ENCODE data around the gene GALNT16.

The GALNT16 gene

GRCh38 chr14:69318901-69319475 lies 59.0 kb downstream of the GALNT16 start:
- in situ Hi-C loops (cut with MboI; ENCODE audit: low sequenced_read_pairs, unreplicated experiment): no loop called here
- no peak for TF ChIP-seq CTCF (IDR thresholded peaks at IDR 0.05; ENCODE audit: borderline replicate concordance, control extremely low read depth, extremely low read depth, insufficient read depth, missing control alignments)
- no peak for DNase-seq (ENCODE audit: low spot score)

- no peak for DNase-seq (ENCODE audit: low spot score)
- in situ Hi-C loops (cut with MboI; ENCODE audit: low sequenced_read_pairs, unreplicated experiment): no loop called here
- no peak for TF ChIP-seq CTCF (IDR thresholded peaks at IDR 0.05; ENCODE audit: borderline replicate concordance, control extremely low read depth, extremely low read depth, insufficient read depth, missing control alignments)
Measured at GRCh38 chr14:69319911-69320310, 60.0 kb downstream of the GALNT16 start.

GRCh38 chr14:69320581-69321365 lies 60.8 kb downstream of the GALNT16 start:
- in situ Hi-C loops (cut with MboI; ENCODE audit: low sequenced_read_pairs, unreplicated experiment): no loop called here
- TF ChIP-seq CTCF (IDR thresholded peaks at IDR 0.05; ENCODE audit: borderline replicate concordance, control extremely low read depth, extremely low read depth, insufficient read depth, missing control alignments): no peak
- DNase-seq (ENCODE audit: low spot score): peak; percentile 15

- no peak for TF ChIP-seq CTCF (IDR thresholded peaks at IDR 0.05; ENCODE audit: borderline replicate concordance, control extremely low read depth, extremely low read depth, insufficient read depth, missing control alignments)
- in situ Hi-C loops (cut with MboI; ENCODE audit: low sequenced_read_pairs, unreplicated experiment): no loop called here
Measured at GRCh38 chr14:69321601-69322330, 61.8 kb downstream of the GALNT16 start.

GRCh38 chr14:69323266-69323998 lies 63.5 kb downstream of the GALNT16 start:
- no peak for TF ChIP-seq CTCF (IDR thresholded peaks at IDR 0.05; ENCODE audit: borderline replicate concordance, control extremely low read depth, extremely low read depth, insufficient read depth, missing control alignments)
- no peak for DNase-seq (ENCODE audit: low spot score)

More at GRCh38 chr14:69321601-69322330, 61.8 kb downstream of the GALNT16 start:
- peak; percentile 6 for DNase-seq (ENCODE audit: low spot score)

GRCh38 chr14:69323999-69324282 lies 64.0 kb downstream of the GALNT16 start:
- no peak for DNase-seq (ENCODE audit: low spot score)
- TF ChIP-seq CTCF (IDR thresholded peaks at IDR 0.05; ENCODE audit: borderline replicate concordance, control extremely low read depth, extremely low read depth, insufficient read depth, missing control alignments): no peak
- in situ Hi-C loops (cut with MboI; ENCODE audit: low sequenced_read_pairs, unreplicated experiment): no loop called here

More at GRCh38 chr14:69323266-69323998, 63.5 kb downstream of the GALNT16 start:
- in situ Hi-C loops (cut with MboI; ENCODE audit: low sequenced_read_pairs, unreplicated experiment): no loop called here
